GM19463 (cell line): ENCODE measurements around the gene CAMTA1.
"Not testable (repeated sequence)": the region's sequence is repeated elsewhere in the genome, so short reads cannot be mapped to it uniquely, and the experiment has no call there.

Source experiments
- ATAC-seq: cut with Tn5 transposase; IDR thresholded peaks from one replicate; pipeline ENCODE4 v1.9.1; 2021; ENCODE audit warnings: mild to moderate bottlenecking, moderate library complexity; ENCODE audit not compliant: unreplicated experiment

The CAMTA1 gene

GRCh38 chr1:7373876-7374562, 588.8 kb downstream of the CAMTA1 start:
- ATAC-seq, result no peak

GRCh38 chr1:7374563-7375160, 589.4 kb downstream of the CAMTA1 start:
- no peak for ATAC-seq

GRCh38 chr1:7375329-7375728, 590.1 kb downstream of the CAMTA1 start:
- no peak for ATAC-seq

GRCh38 chr1:7375781-7376660, 590.8 kb downstream of the CAMTA1 start:
- no peak for ATAC-seq

- ATAC-seq, result no peak
Measured at GRCh38 chr1:7376676-7377075, 591.4 kb downstream of the CAMTA1 start.

- ATAC-seq, result no peak
Measured at GRCh38 chr1:7378346-7379130, 593.3 kb downstream of the CAMTA1 start.

GRCh38 chr1:7379441-7379971, 594.3 kb downstream of the CAMTA1 start:
- ATAC-seq, result no peak

GRCh38 chr1:7380068-7380467, 594.8 kb downstream of the CAMTA1 start:
- not testable (repeated sequence) for ATAC-seq

GRCh38 chr1:7380712-7381111, 595.5 kb downstream of the CAMTA1 start:
- ATAC-seq, result no peak

- ATAC-seq, result not testable (repeated sequence)
Measured at GRCh38 chr1:7381729-7382128, 596.5 kb downstream of the CAMTA1 start.

GRCh38 chr1:7382971-7383370, 597.7 kb downstream of the CAMTA1 start:
- no peak for ATAC-seq

- no peak for ATAC-seq
Measured at GRCh38 chr1:7383671-7384520, 598.6 kb downstream of the CAMTA1 start.

- no peak for ATAC-seq
Measured at GRCh38 chr1:7384679-7385078, 599.4 kb downstream of the CAMTA1 start.

GRCh38 chr1:7385471-7386225, 600.4 kb downstream of the CAMTA1 start:
- ATAC-seq, result no peak

GRCh38 chr1:7386226-7387052, 601.2 kb downstream of the CAMTA1 start:
- ATAC-seq, result no peak

- no peak for ATAC-seq
Measured at GRCh38 chr1:7387053-7387927, 602.0 kb downstream of the CAMTA1 start.

GRCh38 chr1:7388141-7388487, 602.9 kb downstream of the CAMTA1 start:
- no peak for ATAC-seq
